AG20443 (cell line): Measurements from ENCODE around the gene TSNAXIP1.

Experiments used
- DNase-seq: peaks from one replicate; pipeline ENCODE4 v3.0.0; 2012; ENCODE audit warnings: low spot score, mixed read lengths

Gene TSNAXIP1

GRCh38 chr16:67782567-67783352, 23.9 kb upstream of the TSNAXIP1 start:
- no peak for DNase-seq

- no peak for DNase-seq
Observed at GRCh38 chr16:67783353-67783725, 23.4 kb upstream of the TSNAXIP1 start.

- no peak for DNase-seq
Observed at GRCh38 chr16:67786491-67786890, 20.2 kb upstream of the TSNAXIP1 start.

- DNase-seq, result no peak
Observed at GRCh38 chr16:67790071-67790470, 16.6 kb upstream of the TSNAXIP1 start.

GRCh38 chr16:67796099-67796718, 10.5 kb upstream of the TSNAXIP1 start:
- no peak for DNase-seq

- DNase-seq, result peak; percentile 54
Observed at GRCh38 chr16:67800338-67800926, 6.3 kb upstream of the TSNAXIP1 start.

GRCh38 chr16:67801241-67801640, 5.4 kb upstream of the TSNAXIP1 start:
- DNase-seq, result no peak

GRCh38 chr16:67801883-67802282, 4.8 kb upstream of the TSNAXIP1 start:
- DNase-seq, result no peak

GRCh38 chr16:67803894-67804293, 2.8 kb upstream of the TSNAXIP1 start:
- DNase-seq, result no peak

GRCh38 chr16:67804853-67805542, 1.7 kb upstream of the TSNAXIP1 start:
- DNase-seq, result no peak

GRCh38 chr16:67805718-67806427, 816 bp upstream of the TSNAXIP1 start:
- peak; percentile 25 for DNase-seq

- DNase-seq, result no peak
Observed at GRCh38 chr16:67807148-67807682, 526 bp downstream of the TSNAXIP1 start.

GRCh38 chr16:67811899-67812298, 5.2 kb downstream of the TSNAXIP1 start:
- DNase-seq, result no peak

GRCh38 chr16:67814567-67814966, 7.9 kb downstream of the TSNAXIP1 start:
- no peak for DNase-seq

GRCh38 chr16:67820608-67821259, 14.0 kb downstream of the TSNAXIP1 start:
- DNase-seq, result no peak

- peak; percentile 37 for DNase-seq
Observed at GRCh38 chr16:67822511-67822910, 15.8 kb downstream of the TSNAXIP1 start.

- DNase-seq, result no peak
Observed at GRCh38 chr16:67825119-67825518, 18.4 kb downstream of the TSNAXIP1 start.

- DNase-seq, result no peak
Observed at GRCh38 chr16:67825906-67826305, 19.2 kb downstream of the TSNAXIP1 start.

- no peak for DNase-seq
Observed at GRCh38 chr16:67828651-67829050, 22.0 kb downstream of the TSNAXIP1 start.

- peak; percentile 89 for DNase-seq
Observed at GRCh38 chr16:67833030-67833414, 26.3 kb downstream of the TSNAXIP1 start.
